SHP77 (cell line): ENCODE data around the gene STK24.

ENCODE experiments used
- DNase-seq, 2 experiments: peaks; one replicate each; lab custom pipeline; 2025; lab: John Stamatoyannopoulos, UW

STK24 gene

DNA sequence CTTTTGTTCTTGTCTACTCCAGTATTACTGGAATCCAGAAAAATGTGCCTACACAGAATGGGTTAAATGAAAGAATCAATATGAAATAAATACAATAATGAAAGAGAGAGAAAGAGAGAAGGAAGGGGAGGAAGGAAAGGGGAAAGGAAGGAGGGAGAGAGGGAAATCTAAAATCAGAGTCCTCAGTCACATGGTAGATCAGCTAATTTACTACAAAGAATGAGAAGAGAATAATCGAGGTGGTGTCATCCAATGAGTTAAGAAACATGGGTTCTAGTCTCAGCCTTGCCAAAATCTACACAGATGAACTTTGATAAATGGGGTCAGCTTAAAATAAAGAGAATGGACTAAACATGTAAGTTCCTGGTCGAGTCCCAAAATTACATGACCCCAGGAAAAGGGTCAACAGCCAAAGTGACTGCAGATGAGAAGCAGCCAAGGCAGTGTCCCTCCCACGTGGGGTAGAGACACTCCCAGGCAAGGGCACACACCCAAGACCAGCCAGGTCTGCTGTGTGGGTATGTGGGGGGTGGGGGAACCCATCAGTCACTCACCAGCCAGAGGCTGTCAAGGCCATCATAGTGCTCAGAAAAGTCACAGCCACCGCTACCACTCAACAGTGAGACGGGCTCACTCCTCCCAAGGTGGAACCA lies 103.6 kb downstream of the STK24 start:
- DNase-seq, result no peak

DNA sequence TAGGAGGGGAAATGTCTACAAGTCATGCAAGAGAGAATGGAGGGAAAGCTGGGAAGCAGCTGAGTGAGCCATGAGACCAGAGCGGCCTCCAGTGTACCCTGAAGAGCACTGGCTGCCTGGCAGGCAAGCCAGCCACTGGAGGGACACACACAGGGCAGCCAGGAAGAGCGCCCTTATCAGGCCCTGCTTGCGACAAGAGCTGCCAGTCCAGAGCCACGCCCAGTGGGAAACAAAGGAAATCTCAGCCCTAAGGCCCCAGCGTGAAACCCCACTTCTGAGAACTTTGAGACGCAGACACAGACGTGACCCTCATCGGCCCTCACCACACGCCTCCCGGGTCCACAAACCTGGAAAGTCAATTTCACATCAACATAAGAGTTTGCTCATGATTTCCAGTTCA lies 105.0 kb downstream of the STK24 start:
- DNase-seq, result no peak

DNA sequence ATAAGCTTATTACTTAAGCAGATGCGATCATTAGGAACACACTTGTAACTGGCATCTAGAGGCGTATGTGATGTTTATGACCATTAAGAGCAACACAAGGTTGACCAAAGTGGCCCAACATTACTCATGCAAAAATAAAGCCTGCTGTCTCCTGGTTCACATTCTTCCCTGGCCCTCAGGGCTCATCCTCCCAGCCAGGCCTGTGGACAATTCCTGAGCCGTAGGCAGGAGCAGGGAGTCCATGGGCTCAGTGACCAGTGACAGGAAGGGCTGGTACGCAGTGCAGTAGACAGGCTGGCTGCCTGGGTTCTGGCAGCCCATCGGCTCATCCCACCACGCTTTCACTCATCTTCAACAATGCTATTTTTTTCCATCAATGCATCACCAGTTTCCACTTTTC lies 106.0 kb downstream of the STK24 start:
- DNase-seq, result no peak

DNA sequence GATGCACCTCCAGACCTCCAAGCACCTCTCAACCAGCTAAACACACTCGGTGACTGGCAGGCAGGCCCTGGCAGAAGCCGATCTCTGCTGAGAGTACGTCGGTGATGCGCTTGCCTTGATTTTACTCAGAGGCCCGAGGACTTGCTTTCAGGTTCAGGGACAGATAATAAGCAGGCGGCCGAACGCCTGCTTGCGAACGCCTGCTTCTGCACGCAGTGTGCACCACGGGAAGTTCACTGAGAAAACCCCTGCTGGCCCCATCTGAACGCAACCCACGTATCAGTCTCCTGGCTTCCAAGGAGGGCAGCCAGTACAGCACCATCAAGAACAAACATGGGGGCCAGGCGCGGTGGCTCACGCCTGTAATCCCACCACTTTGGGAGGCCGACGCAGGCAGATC lies 108.0 kb downstream of the STK24 start:
- DNase-seq, result no peak

DNA sequence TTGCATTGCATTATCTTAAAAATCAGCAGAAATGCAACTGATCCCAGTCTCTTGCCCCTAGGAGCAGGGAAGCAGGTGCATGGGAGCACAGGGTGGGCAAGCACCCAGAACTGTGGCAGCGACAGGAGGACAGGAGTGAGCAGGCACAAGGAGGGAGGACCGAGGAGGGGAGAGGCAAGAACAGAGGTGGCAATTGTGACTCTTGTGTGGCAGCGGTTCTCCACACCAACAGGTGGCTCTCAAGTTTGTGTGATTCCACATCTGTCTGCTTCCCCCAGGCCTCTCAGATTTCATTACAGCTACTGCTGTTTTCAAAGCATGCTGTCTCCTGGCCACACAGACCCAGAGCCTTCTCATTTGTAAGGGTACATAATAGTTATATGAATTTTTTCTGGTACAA lies 108.5 kb downstream of the STK24 start:
- no peak for DNase-seq

DNA sequence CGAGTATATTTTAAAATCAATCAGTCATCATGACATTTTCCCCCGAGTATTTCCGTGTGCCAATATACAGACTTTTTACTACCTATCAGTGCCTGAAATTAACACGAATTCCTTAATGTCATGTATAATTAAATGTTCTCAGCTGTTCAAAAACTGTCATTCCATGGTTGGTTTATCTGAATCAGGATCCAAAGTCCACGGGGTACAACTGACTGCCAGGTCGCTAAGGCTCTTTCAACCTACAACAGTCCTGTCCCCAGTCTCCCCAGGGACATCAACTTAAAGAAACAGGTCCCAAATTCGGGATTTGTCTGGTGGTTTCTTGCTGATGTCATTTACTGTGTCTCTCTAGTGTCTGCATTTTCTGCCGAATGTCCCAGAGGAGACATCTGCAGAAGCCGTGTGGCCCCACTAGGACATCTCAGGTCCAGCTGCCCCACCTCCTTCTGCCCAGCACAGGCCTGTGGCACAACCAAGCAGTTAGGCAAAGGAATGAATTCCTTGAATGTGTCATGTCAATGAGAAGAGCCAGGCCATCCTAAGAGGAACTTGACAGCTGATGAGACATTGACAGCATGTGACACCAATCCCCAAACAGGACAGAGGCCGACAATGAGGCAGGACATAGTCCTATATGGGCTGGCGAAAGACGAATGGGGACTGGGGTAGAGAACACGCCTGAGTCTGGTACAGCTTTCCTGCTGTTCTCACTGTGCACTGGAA lies 109.5 kb downstream of the STK24 start:
- no peak for DNase-seq

DNA sequence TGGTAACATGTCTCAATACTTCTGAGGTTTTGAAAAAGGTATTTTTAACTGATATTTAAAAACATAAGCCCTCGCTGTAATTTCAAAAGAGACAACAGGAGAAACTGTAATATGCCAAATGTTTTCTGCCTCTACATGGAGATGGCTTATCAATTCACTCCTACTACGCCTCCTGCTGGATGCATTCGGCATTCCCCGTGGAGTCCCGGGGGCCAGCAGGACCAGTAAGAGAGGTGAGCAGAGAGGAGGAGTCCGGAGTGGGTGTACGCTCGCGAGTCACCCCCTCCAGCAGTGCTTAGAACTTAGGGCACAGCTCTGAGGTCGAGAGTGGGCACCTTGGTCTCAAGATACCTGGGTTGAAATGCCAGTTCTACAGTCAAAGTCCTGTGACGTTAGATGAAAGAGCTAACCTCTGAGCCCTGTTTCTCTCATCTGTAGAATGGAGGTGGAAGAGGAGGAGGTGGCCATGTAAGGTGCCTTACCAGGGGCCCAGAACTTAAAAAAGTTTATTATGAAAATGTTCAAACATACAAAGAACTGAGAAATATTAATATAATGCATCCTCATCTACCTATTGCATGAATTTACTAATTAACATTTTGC lies 110.2 kb downstream of the STK24 start:
- DNase-seq, result peak; percentile 27 to 49

DNA sequence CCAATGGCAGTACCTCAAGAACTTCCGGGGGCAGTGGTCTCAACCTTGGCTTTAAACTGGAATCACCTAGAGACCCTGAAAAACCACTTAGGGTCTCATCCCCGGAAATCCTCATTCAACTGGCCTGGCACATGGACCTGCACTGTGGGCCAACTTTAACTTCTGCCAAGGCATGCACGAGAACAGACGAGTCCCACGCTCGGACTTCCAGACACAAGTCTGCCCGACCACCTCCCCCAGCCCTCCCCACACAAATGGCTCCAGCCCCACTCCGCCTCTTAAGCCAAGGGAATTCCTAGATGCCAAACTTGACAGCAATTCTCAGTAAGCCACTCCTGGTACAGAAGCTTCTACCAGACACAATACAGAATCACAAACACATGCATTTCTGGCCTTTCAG lies 114.0 kb downstream of the STK24 start:
- no peak for DNase-seq

DNA sequence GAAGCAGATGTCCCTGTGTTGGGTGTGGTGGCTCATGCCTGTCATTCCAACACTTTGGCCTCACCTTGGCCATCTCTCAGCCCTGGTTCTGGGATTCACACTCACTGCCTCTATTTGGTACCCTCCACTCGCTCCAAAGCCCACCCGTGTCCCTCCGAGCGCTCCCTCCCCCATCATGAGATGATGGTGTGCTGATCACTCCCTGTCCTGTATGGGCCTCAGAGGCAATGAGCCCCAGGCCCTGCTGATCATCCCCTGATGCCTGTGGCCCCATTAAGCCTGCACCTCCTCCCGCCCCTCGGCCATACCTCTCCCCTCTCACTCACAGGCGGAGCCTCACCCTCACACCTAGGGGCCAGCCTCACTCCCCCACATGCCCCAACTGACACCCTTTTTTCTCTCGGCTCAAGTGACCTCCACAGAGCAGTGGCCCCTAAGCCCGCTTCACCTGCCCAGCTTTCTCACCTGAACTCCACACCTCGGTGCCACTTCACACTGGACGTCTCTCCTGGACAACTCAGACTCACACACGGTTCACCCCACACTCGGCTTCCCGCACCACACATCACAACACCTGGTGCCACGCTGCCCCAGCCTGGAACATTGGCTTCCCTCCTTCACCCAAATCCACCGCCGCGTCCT lies 114.5 kb downstream of the STK24 start:
- DNase-seq, result no peak

DNA sequence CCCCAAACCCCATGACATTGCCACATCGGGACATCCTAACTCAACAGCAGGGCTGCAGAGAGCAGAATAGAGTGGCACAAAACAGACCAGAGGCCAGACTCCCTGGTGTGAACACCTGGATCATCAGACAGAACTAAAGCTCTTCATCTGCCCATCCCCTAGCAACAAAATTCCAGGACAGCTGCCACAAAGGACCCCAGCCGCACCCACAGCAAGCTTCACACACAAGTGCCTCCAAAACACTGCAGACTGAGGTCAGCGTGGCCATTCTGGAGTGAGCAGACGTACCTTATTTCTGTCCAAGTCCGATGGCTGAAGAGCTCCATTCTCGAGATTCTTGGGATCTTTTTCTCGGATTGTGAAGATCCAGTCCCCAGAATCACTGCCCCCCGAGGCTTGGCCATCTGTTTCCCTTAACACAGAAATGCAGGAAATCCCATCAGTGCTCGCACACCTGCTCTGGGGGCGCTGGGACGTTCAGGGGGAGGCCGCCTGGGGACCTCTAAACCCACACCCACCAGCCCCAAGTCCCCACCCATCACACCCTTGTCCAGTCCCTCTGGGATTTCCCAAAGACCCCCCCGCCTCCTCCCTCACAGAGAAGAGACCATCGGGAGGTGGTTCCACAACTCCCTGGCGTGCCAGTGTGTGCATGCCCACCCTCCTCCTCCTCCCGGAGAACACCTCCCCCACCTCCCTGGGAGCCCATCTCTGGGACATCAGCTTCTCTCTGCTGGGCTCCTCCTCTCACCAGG lies 115.2 kb downstream of the STK24 start:
- DNase-seq, result no peak

DNA sequence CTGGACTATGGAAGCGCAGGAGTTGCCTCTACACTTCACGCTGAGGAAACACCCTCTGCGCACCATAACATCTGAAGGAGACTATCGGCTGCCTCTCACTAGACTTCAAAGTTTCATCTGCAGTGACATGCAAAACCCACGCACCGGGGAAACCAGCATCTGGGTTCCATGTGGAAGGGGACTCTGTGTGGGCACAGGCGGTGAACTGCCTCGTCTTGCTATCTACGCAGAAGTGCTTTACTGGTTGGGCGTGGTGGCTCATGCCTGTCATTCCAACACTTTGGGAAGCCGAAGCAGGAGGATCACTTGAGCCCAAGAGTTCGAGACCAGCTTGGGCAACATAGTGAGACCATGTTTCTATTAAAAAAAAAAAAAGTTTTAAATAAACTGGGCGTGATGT lies 116.4 kb downstream of the STK24 start:
- DNase-seq, result no peak

DNA sequence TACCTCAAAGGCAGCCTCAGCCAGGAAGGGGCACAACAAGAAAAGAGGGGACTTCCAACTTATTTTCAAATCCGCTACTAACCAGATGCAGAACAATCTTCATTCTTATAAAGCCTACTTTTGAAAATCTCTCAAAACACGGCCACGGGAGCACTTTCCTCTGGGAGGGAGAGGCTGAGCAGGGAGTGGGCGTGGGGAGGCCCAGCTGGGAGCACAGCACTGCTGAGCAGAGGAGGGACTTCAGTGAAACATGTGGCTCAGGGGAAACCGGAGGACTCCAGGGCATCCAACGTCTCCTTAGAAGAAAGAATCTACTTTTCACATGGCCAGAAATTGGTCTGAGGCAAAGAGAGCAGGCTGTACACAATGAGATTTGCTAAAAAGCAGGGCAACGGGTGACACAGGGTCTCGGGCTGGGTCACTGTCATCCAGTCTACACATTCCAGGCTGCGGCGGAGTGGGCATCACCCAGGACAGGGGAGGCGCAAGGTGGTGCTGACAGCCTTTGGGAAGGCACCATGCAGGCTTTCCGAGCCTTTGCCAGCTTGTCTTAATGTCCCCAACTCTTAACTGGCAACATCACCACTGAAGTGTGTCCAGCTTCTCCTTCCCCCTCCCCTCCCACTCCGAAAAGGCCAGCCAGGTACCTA lies 117.1 kb downstream of the STK24 start:
- DNase-seq, result no peak

DNA sequence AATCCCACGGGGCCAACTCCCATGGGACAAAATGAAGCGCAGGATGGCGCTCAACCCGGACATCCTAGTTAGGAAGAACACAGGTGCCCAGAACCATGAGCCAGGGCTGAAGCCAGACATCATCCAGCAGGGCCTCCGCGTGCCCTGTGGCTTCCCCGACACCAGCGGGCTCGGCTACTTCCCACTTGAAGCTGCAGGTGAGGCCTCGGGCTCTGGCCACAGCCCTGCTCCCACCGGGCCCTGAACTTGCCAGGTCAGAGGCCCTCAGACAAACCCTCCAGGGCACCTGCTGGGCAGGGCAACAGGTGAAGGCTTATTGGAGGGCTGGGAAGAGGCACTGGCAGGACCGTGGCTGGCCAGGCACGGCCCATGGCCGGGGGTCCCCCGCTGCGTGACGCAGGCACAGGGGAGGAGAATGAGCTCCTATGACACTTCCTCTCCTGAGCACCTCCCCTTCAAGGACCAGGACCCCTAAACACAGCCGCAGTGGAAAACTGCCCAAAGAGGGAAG lies 117.7 kb downstream of the STK24 start:
- DNase-seq, result no peak

DNA sequence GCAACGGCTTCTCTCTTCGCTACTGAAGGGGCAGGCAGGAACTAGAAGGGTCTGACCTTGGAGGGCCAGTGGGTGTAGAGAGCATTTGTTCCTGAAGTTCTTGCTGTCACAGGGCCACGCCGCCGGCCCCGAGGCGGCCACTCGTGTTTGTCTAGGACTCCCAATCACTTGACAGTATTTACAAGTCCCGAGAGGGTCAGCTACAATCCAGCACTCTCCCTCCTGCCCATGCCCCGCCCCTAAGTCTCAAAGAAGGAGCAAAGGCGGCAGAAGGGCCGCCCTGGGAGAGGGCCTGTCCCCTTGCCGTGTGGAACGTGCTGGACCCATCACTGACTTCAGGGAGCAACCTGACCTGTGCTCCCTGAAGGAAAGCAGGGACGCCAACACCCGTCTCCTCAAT lies 118.5 kb downstream of the STK24 start:
- no peak for DNase-seq

DNA sequence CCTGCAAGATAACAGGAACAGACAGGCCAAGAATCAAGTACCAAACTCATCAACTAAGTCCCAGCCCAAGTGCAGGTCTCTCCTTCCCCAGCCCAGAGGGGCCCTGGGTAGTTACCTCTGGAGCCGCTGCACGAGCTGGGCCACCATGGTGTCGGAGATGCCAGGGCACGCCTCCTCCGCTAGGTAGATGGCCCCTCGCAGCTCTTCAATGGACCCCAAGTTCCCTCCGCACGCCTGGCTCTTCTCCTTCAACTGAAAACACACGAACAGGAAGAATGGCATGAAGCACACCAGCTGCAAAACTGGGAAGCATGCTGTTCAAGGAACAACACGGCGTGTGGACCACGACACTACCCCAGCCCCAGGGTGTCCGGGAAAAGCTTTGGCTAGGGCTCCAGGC lies 119.9 kb downstream of the STK24 start:
- DNase-seq, result no peak

DNA sequence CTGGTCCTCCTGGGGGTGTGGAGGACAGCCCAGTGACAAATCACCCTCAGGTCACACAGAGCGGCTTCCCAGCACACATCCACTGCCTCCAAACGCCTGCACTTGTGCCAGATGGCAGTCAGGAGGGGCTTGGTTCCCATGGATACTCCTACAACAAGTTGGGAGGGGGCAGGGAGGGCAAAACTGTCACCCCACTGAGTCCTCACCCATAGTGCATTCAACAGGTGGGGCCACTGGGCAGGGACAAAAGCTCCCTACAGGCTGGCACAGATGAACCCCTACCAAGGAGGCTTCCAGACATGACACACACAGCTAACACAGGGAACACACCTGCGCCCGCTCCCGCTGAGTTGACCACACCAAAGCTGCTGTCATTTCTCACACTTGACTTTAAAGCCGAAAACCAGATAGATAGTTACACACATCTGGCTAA lies 120.5 kb downstream of the STK24 start:
- DNase-seq, result no peak

DNA sequence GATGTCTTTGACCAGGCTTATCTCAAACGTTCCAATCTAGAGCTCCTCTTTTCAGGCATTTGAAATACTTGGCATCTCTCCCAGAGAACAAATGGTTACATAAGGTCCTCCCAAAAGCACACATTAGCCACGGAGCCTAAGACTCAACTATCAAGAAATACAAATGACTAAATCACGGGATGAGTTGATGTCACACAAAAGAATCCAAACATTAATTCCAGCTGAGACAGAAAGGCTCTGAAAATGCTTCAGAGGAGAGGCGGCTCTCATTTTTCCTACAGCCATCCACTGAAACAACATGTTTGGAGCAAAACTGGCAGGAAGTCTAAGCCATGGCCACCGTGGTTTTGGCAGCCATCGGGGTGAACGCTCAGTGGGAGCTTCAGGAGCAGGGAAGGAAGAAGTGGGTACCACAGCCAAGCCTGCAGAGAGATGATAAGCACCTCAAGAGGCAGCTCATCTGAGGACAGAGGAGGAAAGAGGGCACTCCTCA lies 122.5 kb downstream of the STK24 start:
- peak in 1 of 2 experiments; percentile 8 for DNase-seq

DNA sequence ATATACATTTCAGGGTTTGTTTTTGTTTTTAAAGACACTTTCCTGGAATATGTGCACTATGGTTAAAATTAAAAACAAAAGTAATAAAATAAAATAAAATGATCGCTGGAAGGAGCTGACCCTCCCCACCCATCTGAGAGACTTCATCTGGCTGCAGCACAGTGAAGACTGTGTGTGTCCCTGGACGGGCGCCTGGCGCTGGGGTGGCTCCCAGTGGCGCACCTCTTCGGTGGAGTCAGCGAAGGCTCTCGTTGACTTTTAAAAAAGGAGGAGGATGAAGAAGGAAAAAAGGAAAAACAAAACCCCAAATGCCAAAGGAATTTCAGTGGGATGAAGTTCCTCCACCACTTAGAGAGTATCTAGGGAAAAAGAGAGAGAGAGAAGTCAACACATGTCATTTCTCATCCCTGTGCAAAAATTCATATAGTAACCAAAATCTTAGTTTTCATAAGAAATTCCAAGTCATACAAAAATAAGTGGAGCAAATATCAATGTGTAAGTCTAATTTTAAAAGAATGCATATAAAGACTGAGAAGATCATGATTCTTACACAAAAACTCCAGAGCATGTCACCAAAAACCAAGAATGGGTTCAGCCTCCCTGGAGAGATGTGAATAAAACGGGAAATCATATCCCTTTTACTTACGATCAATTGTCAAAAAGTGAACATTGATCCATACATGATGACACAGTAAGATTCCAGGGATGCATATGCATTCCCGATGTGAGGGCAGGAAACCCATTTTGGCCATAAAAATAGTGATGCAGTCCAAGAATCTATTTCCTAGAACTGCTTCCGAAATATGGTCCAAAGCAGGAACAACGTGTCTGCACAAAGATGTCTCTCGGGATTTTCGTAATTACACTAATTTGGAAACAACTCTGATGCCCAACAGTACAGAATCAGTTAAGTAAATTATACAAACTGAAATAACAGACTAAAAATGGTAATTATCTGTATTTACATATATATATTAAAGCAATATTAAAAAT lies 123.8 kb downstream of the STK24 start:
- DNase-seq, result no peak

DNA sequence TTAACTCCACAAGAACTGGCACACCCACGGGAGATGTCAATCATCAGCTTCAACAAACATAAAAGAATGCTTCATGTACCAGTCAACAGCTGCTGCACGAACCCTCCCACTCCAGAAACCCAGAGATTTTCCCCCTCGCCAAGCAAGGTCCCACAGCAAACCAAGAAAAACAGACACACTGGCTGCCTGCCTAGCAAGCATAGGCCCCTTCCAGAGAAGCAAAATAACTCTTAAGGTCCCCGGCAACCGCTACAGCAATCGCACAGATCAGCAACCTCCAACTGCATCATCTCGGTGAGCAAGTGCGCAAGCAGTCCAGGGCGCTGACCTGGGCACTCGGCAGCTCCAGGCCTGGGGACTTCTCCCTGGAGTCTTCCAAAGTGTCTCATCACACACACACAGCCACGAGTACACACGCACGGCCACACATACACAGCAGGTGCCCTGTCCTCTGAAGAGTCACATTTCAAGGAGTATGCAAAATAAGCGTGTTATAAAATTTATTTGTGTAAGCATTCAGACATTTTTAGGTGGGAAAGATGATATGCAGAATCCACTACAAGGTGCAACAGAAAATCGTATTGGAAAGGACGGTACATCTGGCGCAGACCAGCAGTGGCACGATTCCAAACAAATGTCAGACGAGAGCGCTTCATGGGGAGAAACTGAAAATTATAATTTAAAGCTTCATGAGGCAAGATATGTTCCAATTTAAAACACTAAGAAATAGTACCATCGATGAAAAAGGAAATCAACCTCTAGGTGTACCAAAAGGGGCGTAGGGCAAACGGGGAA lies 125.0 kb downstream of the STK24 start:
- no peak for DNase-seq
